Measurements from ENCODE around the gene ANO10. TPM values are rescaled to one million over a fixed set of nuclear protein-coding genes. Genes with fewer than 3 reads are reported as not detected.
"Not testable (repeated sequence)": the region's sequence is repeated elsewhere in the genome, so short reads cannot be mapped to it uniquely, and the experiment has no call there.

The ANO10 gene
- total RNA-seq, 2 experiments from 2014 or later = 6.3 to 8.9 TPM

- DNase-seq (no peak), ATAC-seq (no peak)
- H3K4me1 Mint-ChIP-seq (ENCODE audit: low read depth) = peaks cover 2% of the 10 kb centered on the region
- POLR2A ChIA-PET = interaction anchor here (0.9 kb wide), 1 partner anchor 171 kb away, joined by 3 read pairs; no protein-coding TSS in a partner anchor
- H3K9me3 Mint-ChIP-seq = peaks cover 21% of the 10 kb centered on the region
- no peak overlapping the region for H3K4me3 Mint-ChIP-seq
- H3K36me3 Mint-ChIP-seq (ENCODE audit: low read depth) = peaks cover 18% of the 10 kb centered on the region
- H3K27ac Mint-ChIP-seq = no peak overlapping the region
- CTCF ChIA-PET = interaction anchor here (1.5 kb wide), 1 partner anchor 21 kb away, joined by 3 read pairs; no protein-coding TSS in a partner anchor
- H3K27me3 Mint-ChIP-seq = no peaks in the 10 kb centered on the region
- TF ChIP-seq, protein P1, sequence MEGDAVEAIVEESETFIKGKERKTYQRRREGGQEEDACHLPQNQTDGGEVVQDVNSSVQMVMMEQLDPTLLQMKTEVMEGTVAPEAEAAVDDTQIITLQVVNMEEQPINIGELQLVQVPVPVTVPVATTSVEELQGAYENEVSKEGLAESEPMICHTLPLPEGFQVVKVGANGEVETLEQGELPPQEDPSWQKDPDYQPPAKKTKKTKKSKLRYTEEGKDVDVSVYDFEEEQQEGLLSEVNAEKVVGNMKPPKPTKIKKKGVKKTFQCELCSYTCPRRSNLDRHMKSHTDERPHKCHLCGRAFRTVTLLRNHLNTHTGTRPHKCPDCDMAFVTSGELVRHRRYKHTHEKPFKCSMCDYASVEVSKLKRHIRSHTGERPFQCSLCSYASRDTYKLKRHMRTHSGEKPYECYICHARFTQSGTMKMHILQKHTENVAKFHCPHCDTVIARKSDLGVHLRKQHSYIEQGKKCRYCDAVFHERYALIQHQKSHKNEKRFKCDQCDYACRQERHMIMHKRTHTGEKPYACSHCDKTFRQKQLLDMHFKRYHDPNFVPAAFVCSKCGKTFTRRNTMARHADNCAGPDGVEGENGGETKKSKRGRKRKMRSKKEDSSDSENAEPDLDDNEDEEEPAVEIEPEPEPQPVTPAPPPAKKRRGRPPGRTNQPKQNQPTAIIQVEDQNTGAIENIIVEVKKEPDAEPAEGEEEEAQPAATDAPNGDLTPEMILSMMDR (IDR thresholded peaks at IDR 0.05) = no peak
- intact Hi-C loops (cut with micrococcal nuclease) = no loop called here
Observed at GRCh38 chr3:43521941-43522340, 99.9 kb downstream of the ANO10 start.

DNA sequence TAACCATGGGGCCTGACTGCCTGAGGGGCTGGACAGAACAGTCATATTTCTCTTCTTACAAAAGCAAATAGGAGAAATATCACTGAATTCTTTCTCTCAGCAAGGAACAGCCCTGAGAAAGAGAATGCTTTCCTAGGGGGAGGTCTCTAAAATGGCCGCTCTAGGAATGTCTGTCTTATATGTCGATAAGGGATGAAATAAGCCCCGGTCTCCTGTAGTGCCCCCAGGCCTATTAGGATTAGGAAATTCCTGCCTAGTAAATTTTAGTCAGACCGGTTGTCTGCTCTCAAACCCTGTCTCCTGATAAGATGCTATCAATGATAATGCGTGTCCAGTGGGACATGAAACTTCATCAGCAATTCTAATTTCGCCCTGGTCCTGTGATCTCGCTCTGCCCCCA, 103.3 kb downstream of the ANO10 start:
- H3K4me3 Mint-ChIP-seq; H3K27me3 Mint-ChIP-seq; ATAC-seq; H3K4me1 Mint-ChIP-seq (ENCODE audit: low read depth); DNase-seq; intact Hi-C loops (cut with micrococcal nuclease); H3K27ac Mint-ChIP-seq; POLR2A ChIA-PET; CTCF ChIA-PET: not testable (repeated sequence)
- peaks cover 21% of the 10 kb centered on the region for H3K9me3 Mint-ChIP-seq
- peaks cover 18% of the 10 kb centered on the region for H3K36me3 Mint-ChIP-seq (ENCODE audit: low read depth)

DNA sequence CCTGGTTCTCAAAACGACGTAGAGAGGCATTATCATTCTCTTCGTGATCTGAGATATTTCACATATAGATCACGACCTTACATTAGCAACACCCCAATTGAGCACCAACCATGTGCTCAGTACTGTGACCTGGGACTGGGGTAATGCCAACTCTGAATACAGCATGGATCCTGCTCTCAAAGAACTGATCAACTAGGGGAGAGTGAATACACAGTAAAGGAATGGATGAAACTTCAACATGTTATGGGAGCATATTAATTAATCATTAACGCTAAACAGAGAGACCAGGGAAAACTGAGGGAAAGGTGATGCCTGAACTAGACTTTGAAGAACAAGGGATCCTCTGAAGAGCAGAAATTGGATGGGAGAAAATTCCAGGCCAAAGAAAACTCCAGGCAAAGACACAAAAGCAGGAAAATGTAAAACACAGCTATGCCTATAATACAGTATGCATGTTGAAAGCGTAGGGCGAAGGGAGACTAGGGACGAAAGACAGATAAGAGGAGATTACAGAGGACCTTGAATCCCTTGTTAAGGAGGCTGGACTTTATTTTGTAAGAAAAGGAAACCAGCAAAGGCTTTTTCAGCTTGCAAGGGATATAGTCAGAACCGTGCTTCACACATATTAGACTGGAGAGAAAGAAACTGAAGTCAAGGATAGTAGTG, 105.7 kb downstream of the ANO10 start:
- POLR2A ChIA-PET = interaction anchor here (0.6 kb wide), 1 partner anchor 160 kb away, joined by 4 read pairs; no protein-coding TSS in a partner anchor
- DNase-seq = no peak
- CTCF ChIA-PET = interaction anchor here (1.1 kb wide), 1 partner anchor 15 kb away, joined by 3 read pairs; no protein-coding TSS in a partner anchor
- intact Hi-C loops (cut with micrococcal nuclease) = no loop called here
- no peak overlapping the region for H3K4me3 Mint-ChIP-seq
- peaks cover 21% of the 10 kb centered on the region for H3K9me3 Mint-ChIP-seq
- TF ChIP-seq, protein P1 (IDR thresholded peaks at IDR 0.05) = no peak
- H3K27ac Mint-ChIP-seq = no peak overlapping the region
- ATAC-seq = no peak
- peaks cover 3% of the 10 kb centered on the region for H3K4me1 Mint-ChIP-seq (ENCODE audit: low read depth)
- H3K27me3 Mint-ChIP-seq = no peaks in the 10 kb centered on the region
- H3K36me3 Mint-ChIP-seq (ENCODE audit: low read depth) = peaks cover 18% of the 10 kb centered on the region

DNA sequence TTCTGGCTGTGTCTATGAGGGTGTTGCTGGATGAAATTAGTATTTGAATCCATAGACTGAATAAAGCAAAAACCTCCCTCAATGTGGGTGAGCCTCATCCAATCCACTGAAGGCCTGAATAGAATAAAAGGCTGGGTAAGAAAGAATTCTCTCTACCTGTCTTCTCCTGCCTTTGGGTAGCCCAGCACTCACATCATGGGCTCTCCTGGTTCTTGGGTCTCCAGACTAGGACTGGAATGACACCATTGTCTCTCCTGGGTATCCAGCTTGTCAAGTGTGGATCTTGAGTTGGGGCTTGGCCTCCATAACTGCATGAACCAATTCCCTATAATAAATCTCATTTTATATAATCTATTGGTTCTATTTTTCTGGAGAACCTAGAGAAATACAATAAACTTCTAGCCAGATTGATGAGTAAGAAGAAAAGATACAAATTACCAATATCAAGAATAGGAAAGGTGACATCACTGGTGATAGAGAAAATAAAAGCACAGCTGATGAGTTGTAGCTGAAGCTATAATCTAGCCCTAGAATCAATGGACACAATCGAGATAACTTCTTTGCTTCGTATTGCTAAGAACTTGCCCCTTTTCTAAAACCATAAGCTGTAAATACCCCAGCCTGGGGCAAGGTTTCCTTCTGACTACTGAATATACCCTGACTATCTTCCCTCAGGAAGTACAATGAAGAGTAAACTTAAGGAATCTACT, 106.4 kb downstream of the ANO10 start:
- H3K4me3 Mint-ChIP-seq = no peak overlapping the region
- ATAC-seq (no peak), DNase-seq (no peak)
- H3K4me1 Mint-ChIP-seq (ENCODE audit: low read depth) = peaks cover 3% of the 10 kb centered on the region
- POLR2A ChIA-PET = interaction anchor here (0.6 kb wide), 1 partner anchor 161 kb away, joined by 4 read pairs; no protein-coding TSS in a partner anchor
- no peak overlapping the region for H3K27ac Mint-ChIP-seq
- no peaks in the 10 kb centered on the region for H3K27me3 Mint-ChIP-seq
- H3K36me3 Mint-ChIP-seq (ENCODE audit: low read depth) = peaks cover 18% of the 10 kb centered on the region
- TF ChIP-seq, protein P1 (IDR thresholded peaks at IDR 0.05) = no peak
- CTCF ChIA-PET = no interaction called here
- peaks cover 21% of the 10 kb centered on the region for H3K9me3 Mint-ChIP-seq
- intact Hi-C loops (cut with micrococcal nuclease) = no loop called here

- H3K4me3 Mint-ChIP-seq = no peak overlapping the region
- ChIA-PET CTCF (interaction anchor here (1.1 to 2.0 kb wide), 3 partner anchors 10 to 227 kb away, joined by 3 to 6 read pairs (median 4); no protein-coding TSS in a partner anchor), POLR2A (no interaction called here)
- DNase-seq (no peak), ATAC-seq (no peak)
- peaks cover 1% of the 10 kb centered on the region for H3K9me3 Mint-ChIP-seq
- H3K27me3 Mint-ChIP-seq = no peaks in the 10 kb centered on the region
- peaks cover 2% of the 10 kb centered on the region for H3K36me3 Mint-ChIP-seq (ENCODE audit: low read depth)
- no peak overlapping the region for H3K27ac Mint-ChIP-seq
- intact Hi-C loops (cut with micrococcal nuclease) = no loop called here
- TF ChIP-seq, protein P1 (IDR thresholded peaks at IDR 0.05) = no peak
- peaks cover 3% of the 10 kb centered on the region for H3K4me1 Mint-ChIP-seq (ENCODE audit: low read depth)
Observed at GRCh38 chr3:43512754-43513404, 108.9 kb downstream of the ANO10 start.

Data from activated CD8-positive, alpha-beta T cell treated with anti-CD3 and anti-CD28 coated beads for 36 hours (primary cell).